Measurements from ENCODE around the gene RNF25. TPM values are rescaled to one million over a fixed set of nuclear protein-coding genes. Genes with fewer than 3 reads are reported as not detected.
A peak's percentile ranks its signal among the peaks of the same experiment; 100 is the strongest.

The RNF25 gene
- total RNA-seq, 1 donor from 2014 or later, result 21.6 TPM

DNA sequence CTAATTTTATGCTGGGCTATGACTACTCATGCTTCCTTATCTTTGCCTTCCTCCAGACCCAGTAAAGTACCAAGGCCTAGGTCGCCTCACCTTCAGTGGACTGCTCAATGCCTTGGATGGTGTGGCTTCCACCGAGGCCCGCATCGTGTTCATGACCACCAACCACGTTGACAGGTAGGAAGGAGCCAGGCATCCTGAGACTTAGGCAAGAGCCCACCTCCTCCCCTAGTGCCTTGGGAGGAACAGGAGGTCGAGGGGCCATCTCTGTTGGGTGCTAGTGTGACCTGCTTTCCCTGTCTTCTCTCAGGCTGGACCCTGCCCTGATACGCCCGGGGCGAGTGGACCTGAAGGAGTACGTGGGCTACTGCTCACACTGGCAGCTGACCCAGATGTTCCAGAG is 9.0 kb downstream of the RNF25 start:
- Mint-ChIP-seq H3K4me3 (ENCODE audit: low read depth) (no peak overlapping the region), H3K4me1 (ENCODE audit: low read depth) (peaks cover 15% of the 10 kb centered on the region), H3K9me3 (no peaks in the 10 kb centered on the region), H3K27me3 (ENCODE audit: low read depth) (no peaks in the 10 kb centered on the region), H3K36me3 (ENCODE audit: low read depth) (peaks cover 70% of the 10 kb centered on the region), H3K27ac (no peak overlapping the region)
- intact Hi-C loops (cut with micrococcal nuclease), result no loop called here
- DNase-seq (ENCODE audit: low spot score), result no peak

DNA sequence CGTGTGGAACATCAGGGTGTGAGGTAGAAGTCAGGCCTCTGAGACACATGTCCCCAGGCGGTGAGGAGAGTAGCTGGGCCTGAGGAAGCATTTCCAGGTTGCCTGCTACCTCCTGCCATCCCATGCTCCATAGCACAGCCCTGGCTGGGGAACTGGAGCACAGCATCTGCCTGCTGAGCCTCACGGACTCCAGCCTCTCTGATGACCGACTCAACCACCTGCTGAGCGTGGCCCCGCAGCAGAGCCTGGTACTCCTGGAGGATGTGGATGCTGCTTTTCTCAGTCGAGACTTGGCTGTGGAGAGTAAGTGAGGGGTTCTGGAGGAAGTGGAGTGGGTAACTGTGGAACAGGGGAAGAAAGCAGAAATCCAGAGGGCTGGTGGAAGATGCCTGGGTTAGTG is 9.4 kb downstream of the RNF25 start:
- no peak overlapping the region for H3K27ac Mint-ChIP-seq

DNA sequence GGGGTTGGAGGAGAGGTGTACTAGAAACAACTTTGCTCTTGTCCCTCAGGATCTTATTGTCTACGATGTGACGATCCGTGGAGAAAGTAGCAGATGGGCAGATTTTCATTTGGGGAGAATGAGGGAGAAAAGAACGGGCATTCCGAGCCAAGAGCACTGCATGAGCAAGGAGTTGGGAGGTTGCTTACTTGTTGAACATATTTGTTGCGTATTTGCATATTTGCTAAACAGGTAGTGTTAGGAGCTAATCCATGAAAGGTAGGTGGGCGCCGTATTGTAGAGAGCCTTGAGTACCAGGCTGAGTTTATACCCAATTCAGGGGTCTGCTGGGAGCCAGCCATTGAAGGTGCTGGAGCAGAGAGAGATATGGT is 11.8 kb downstream of the RNF25 start:
- Mint-ChIP-seq H3K27me3 (ENCODE audit: low read depth) (no peaks in the 10 kb centered on the region), H3K4me1 (ENCODE audit: low read depth) (peaks cover 25% of the 10 kb centered on the region), H3K4me3 (ENCODE audit: low read depth) (peak overlapping the region; percentile 91), H3K27ac (peak overlapping the region; percentile 82), H3K9me3 (no peaks in the 10 kb centered on the region), H3K36me3 (ENCODE audit: low read depth) (peaks cover 72% of the 10 kb centered on the region)
- intact Hi-C loops (cut with micrococcal nuclease), result loop anchor here (1.0 to 10.0 kb wide), 9 partner anchors 11 to 375 kb away; partner anchors contain the start of genes CNOT9, TTLL4 and USP37
- no peak for DNase-seq (ENCODE audit: low spot score)

More for the DNA sequence above, 9.4 kb downstream of the RNF25 start:
- H3K36me3 Mint-ChIP-seq (ENCODE audit: low read depth), result peaks cover 71% of the 10 kb centered on the region
- intact Hi-C loops (cut with micrococcal nuclease), result no loop called here
- no peaks in the 10 kb centered on the region for H3K27me3 Mint-ChIP-seq (ENCODE audit: low read depth)
- no peaks in the 10 kb centered on the region for H3K9me3 Mint-ChIP-seq
- peaks cover 18% of the 10 kb centered on the region for H3K4me1 Mint-ChIP-seq (ENCODE audit: low read depth)
- no peak for DNase-seq (ENCODE audit: low spot score)
- no peak overlapping the region for H3K4me3 Mint-ChIP-seq (ENCODE audit: low read depth)

DNA sequence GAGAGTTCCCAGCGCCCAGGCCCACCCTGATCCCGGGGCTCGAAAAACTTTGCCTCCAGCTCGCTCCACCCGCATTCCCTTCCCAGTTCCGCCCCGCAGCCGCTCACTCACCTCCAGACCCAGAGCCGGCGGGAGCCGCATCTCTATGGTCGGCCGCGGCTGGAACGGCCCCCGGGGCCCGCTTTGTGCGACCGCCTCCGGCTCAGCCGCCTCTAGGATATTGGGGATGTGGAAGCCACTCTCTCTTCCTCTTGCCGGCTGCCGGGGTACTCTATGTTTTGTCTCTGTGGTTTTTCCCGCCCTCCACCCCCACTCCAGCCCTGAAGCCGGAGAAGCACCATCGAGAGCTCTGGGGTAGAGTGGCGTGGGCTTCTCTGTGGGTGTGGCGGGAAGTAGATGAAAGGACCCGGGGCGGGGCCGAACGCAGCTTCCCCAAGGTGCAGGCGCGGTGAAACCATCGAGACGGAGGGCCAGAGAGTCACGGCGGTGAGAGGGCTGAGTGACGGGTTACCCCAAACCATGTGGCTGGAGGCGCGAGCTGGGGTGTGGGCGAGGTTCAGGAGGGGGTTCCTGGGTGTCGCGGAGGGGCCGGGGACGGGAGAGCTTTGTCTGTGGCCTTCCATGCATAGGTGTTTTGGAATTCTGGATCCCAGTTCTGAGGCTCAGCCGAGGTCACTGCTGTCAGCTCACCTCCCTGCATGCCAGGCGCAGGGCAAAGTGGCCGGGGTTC is 12.4 kb downstream of the RNF25 start, which contains the start of the genes BCS1L and ZNF142:
TSS of gene BCS1L (plus strand) at position 426 of the 730 bp plus-strand sequence. CDS start 1,305 bp downstream, outside the sequence.
TSS of gene ZNF142 (minus strand) at position 366 of the 730 bp plus-strand sequence. CDS start 3,194 bp downstream, outside the sequence.
- Mint-ChIP-seq H3K4me1 (ENCODE audit: low read depth) (peaks cover 25% of the 10 kb centered on the region), H3K4me3 (ENCODE audit: low read depth) (peak within 1 kb of the TSS; percentile 91), H3K9me3 (no peaks in the 10 kb centered on the region), H3K36me3 (ENCODE audit: low read depth) (peaks cover 72% of the 10 kb centered on the region), H3K27me3 (ENCODE audit: low read depth) (no peaks in the 10 kb centered on the region), H3K27ac (peak within 1 kb of the TSS; percentile 82)
- peak; percentile 92 for DNase-seq (ENCODE audit: low spot score)
- intact Hi-C loops (cut with micrococcal nuclease), result loop anchor here (1.0 to 10.0 kb wide), 9 partner anchors 12 to 375 kb away; partner anchors contain the start of genes CNOT9, TTLL4 and USP37

DNA sequence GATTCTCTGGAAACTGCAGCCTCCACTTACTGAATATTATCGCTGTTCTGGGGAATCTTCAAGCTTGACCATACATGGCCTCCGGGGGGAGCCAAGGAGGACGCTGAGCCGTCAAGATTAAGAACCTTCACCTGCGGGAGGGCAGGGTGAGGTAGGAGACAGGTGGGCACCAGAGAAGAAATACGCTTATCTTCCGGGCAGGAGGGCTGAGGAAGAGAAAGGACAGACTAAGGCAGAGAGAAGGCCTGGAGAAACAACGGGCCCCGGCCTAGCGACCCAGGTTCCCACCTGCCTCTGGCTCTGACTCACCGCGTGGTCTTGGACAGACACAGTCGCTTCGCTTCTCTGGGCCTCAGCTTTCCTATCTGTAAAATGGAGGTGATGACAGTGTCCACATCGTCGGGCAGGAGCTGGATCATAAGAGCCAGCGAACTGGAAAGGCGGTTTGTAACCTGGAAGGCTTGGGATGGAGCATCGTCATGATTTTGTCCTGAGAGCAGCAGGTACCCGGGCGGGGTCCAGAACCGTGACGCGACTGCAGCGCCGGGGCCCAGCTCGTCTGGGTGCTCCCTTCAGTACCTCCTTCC is 13.0 kb downstream of the RNF25 start:
- peak; percentile 36 for DNase-seq (ENCODE audit: low spot score)
- intact Hi-C loops (cut with micrococcal nuclease), result loop anchor here (1.0 to 10.0 kb wide), 9 partner anchors 13 to 374 kb away; partner anchors contain the start of genes CNOT9, TTLL4 and USP37
- Mint-ChIP-seq H3K4me1 (ENCODE audit: low read depth) (peaks cover 25% of the 10 kb centered on the region), H3K36me3 (ENCODE audit: low read depth) (peaks cover 71% of the 10 kb centered on the region), H3K4me3 (ENCODE audit: low read depth) (peak overlapping the region; percentile 91), H3K27ac (peak overlapping the region; percentile 82), H3K27me3 (ENCODE audit: low read depth) (no peaks in the 10 kb centered on the region), H3K9me3 (no peaks in the 10 kb centered on the region)

DNA sequence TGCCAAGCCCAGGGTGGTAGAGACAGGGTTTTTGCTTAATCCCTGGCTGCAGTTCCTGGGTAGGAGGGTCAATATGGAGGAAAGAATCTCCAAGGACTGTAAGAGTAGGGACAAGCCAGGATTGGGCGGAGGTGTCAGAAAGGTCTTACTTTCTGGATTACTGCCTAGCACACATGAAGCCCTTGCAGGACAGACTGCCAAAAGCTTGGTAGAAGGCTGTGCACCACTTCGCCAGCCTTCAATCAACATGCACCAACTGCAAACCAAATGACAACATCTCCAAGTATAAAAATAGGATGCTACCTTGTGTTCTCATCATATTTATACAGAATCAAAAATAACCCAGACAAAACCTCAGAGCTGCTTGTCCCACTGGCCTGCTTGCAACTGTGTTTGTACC is 16.1 kb downstream of the RNF25 start:
- H3K27ac Mint-ChIP-seq, result no peak overlapping the region
- DNase-seq (ENCODE audit: low spot score), result no peak
- no peaks in the 10 kb centered on the region for H3K27me3 Mint-ChIP-seq (ENCODE audit: low read depth)
- H3K4me1 Mint-ChIP-seq (ENCODE audit: low read depth), result peaks cover 25% of the 10 kb centered on the region
- H3K9me3 Mint-ChIP-seq, result no peaks in the 10 kb centered on the region
- H3K36me3 Mint-ChIP-seq (ENCODE audit: low read depth), result peaks cover 73% of the 10 kb centered on the region
- intact Hi-C loops (cut with micrococcal nuclease), result loop anchor here (5.0 to 10.0 kb wide), 2 partner anchors 242 to 371 kb away; no protein-coding TSS in a partner anchor
- no peak overlapping the region for H3K4me3 Mint-ChIP-seq (ENCODE audit: low read depth)

DNA sequence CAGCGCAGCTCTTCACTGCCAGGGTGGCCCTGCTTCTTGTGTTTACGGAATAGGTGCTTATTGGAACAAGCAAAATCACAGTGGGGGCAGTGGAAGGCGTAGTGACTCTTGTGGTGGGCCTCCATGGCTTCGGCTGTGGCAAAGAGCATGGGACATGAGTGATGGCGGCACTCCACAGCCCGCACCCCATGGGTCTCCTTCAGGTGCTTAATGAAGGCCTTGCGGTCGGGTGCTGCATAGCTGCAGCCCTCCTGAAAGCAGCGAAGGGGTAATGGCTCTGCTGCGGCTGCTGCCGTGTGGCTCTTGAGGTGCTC is 23.1 kb downstream of the RNF25 start:
- no peak for DNase-seq (ENCODE audit: low spot score)
- no peak overlapping the region for H3K4me3 Mint-ChIP-seq (ENCODE audit: low read depth)
- no peaks in the 10 kb centered on the region for H3K9me3 Mint-ChIP-seq
- no peak overlapping the region for H3K27ac Mint-ChIP-seq
- intact Hi-C loops (cut with micrococcal nuclease), result loop anchor here (1.0 kb wide), 1 partner anchor 347 kb away; no protein-coding TSS in a partner anchor
- peaks cover 78% of the 10 kb centered on the region for H3K36me3 Mint-ChIP-seq (ENCODE audit: low read depth)
- no peaks in the 10 kb centered on the region for H3K27me3 Mint-ChIP-seq (ENCODE audit: low read depth)
- H3K4me1 Mint-ChIP-seq (ENCODE audit: low read depth), result peaks cover 4% of the 10 kb centered on the region

DNA sequence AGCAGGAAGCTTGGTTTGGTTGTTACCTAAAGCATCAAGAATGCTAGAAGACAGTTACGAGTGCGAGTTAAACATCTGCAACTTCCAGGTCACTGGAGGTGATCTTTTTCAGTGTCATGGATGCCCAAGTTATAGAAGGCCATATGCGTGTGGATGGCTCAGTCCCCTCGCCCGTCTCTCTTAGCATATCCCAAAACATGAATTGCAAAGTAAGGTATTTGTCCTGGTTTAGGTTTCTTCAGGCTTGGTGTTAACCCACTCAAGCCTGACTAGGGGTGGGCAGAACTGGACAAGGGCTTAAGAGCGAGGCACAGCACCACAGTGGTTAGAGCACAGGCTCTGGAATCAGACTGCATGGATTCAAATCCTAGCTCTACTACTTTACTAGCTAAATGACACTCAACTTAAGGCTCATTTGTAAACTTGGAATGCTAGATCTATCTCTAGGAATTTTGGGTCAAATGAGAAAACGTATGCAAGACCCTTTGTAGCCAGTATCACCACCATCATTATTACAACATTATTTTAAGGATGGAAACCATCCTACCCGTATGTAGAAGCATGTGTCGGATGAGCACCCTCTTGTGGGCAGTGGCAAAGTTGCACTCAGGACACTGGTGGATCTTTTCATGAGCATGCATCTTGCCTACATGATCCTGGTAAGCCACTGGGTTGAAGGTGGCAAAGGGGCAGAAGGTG is 23.6 kb downstream of the RNF25 start:
- Mint-ChIP-seq H3K4me3 (ENCODE audit: low read depth) (no peak overlapping the region), H3K9me3 (no peaks in the 10 kb centered on the region), H3K27me3 (ENCODE audit: low read depth) (no peaks in the 10 kb centered on the region), H3K36me3 (ENCODE audit: low read depth) (peaks cover 79% of the 10 kb centered on the region), H3K27ac (no peak overlapping the region), H3K4me1 (ENCODE audit: low read depth) (peaks cover 4% of the 10 kb centered on the region)
- intact Hi-C loops (cut with micrococcal nuclease), result loop anchor here (1.0 kb wide), 1 partner anchor 347 kb away; no protein-coding TSS in a partner anchor
- peak; percentile 39 for DNase-seq (ENCODE audit: low spot score)

DNA sequence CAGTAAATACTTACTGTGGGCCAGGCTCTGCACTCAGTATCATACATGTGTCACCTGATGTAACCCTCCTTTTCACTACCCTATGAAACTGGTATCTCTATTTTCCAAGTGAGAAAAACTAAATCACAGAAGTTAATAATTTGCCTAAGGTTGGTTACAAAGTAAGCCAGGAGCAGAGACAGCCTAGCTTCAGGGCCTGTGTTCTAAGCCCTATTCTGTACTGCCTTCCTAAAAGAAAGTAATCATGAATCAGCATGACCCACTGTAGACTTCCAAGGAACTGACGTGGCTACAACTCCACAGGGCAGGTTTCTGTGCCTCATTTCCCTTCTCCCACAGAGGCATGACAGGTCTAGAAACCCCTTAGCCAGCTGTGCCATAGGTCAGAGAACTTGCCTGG is 26.7 kb downstream of the RNF25 start:
- no peak for DNase-seq (ENCODE audit: low spot score)
- Mint-ChIP-seq H3K27me3 (ENCODE audit: low read depth) (no peaks in the 10 kb centered on the region), H3K27ac (no peak overlapping the region), H3K9me3 (no peaks in the 10 kb centered on the region), H3K4me1 (ENCODE audit: low read depth) (peaks cover 4% of the 10 kb centered on the region), H3K4me3 (ENCODE audit: low read depth) (no peak overlapping the region), H3K36me3 (ENCODE audit: low read depth) (peaks cover 68% of the 10 kb centered on the region)
- intact Hi-C loops (cut with micrococcal nuclease), result no loop called here

DNA sequence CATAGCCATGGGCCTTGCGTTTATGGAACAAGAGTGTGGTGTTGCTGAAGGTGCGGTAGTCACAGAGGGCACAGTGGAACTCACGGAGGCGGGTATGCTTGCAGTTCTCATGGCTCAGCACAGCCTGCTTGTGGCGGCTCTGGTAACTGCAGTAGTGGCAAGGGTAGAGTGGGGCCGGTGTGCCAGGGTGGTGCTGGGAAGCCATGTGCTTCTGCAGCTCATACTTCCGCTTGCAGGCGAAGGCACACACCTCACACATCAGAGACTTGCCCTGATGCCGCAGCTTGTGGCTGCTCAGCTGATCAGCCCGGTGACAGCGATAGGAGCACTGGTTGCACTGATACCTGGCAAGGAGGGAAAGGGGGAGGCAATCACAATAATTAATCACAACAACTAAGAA is 27.1 kb downstream of the RNF25 start:
- H3K36me3 Mint-ChIP-seq (ENCODE audit: low read depth), result peaks cover 67% of the 10 kb centered on the region
- H3K4me3 Mint-ChIP-seq (ENCODE audit: low read depth), result no peak overlapping the region
- H3K9me3 Mint-ChIP-seq, result no peaks in the 10 kb centered on the region
- no peak for DNase-seq (ENCODE audit: low spot score)
- intact Hi-C loops (cut with micrococcal nuclease), result no loop called here
- no peaks in the 10 kb centered on the region for H3K27me3 Mint-ChIP-seq (ENCODE audit: low read depth)
- H3K4me1 Mint-ChIP-seq (ENCODE audit: low read depth), result peaks cover 4% of the 10 kb centered on the region
- H3K27ac Mint-ChIP-seq, result no peak overlapping the region

DNA sequence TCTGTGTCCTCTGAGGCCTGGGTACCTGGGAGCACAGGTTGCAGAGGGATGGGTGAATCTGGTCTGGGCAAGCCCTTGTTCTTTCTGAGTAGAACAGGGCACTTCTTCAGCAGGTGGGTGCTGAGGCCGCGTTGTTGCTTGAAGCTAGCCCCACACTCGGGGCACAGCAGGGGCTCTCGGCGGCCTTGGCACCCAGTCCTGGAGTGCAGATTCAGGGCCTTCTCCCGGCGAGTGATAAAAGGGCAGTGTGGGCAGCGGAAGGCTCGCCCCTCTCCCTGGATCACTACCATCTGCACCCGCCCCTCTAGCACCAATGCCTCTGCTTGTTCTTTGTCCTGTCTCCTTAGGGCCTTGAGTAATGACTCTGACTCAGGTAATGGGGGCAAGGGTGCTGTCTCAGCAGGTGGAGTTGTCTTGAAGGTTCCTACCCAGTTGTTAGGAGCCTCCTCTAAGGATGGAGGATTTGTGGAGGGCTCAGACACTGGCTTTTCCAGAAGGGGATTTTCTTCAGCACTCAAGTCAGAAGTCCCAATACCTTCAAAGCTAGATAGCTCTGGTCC is 28.0 kb downstream of the RNF25 start:
- DNase-seq (ENCODE audit: low spot score), result no peak
- Mint-ChIP-seq H3K27me3 (ENCODE audit: low read depth) (no peaks in the 10 kb centered on the region), H3K9me3 (no peaks in the 10 kb centered on the region), H3K36me3 (ENCODE audit: low read depth) (peaks cover 67% of the 10 kb centered on the region), H3K4me3 (ENCODE audit: low read depth) (no peak overlapping the region), H3K4me1 (ENCODE audit: low read depth) (peaks cover 4% of the 10 kb centered on the region), H3K27ac (no peak overlapping the region)
- intact Hi-C loops (cut with micrococcal nuclease), result no loop called here

DNA sequence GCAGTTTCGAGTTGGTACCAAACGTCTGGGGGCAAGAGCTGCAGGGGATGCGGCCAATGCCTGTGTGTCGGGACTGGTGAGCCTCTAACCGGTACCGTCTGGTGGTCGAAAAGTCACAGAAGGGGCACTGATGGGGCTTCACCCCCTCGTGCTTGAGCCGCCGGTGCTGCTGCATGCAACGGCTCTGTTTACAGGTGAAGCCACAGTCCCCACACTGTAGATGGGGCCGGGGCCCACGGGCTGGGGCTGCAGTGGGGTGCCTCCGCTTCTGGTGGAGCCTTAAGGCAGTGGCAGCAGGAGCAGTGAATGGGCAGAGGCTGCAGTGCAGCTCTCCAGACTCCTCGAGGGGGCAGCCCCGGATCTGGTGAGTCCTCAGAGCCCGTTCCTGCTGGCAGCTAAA is 29.0 kb downstream of the RNF25 start:
- H3K27me3 Mint-ChIP-seq (ENCODE audit: low read depth), result no peaks in the 10 kb centered on the region
- no peak for DNase-seq (ENCODE audit: low spot score)
- H3K36me3 Mint-ChIP-seq (ENCODE audit: low read depth), result peaks cover 67% of the 10 kb centered on the region
- H3K9me3 Mint-ChIP-seq, result no peaks in the 10 kb centered on the region
- intact Hi-C loops (cut with micrococcal nuclease), result no loop called here
- no peaks in the 10 kb centered on the region for H3K4me1 Mint-ChIP-seq (ENCODE audit: low read depth)
- no peak overlapping the region for H3K27ac Mint-ChIP-seq
- no peak overlapping the region for H3K4me3 Mint-ChIP-seq (ENCODE audit: low read depth)
